Suprapubic skin (tissue), 4 donors: ENCODE results near the gene ADAMTS15. TPM values are rescaled to one million over a fixed set of nuclear protein-coding genes. Genes with fewer than 3 reads are reported as not detected.
A peak's percentile ranks its signal among the peaks of the same experiment; 100 is the strongest.

ENCODE experiments used
- DNase-seq, 2 donors: peaks; one replicate each; pipeline ENCODE4 v3.0.0-alpha.2; 2019; ENCODE audit warnings: low spot score in 2 of 2
- H3K27ac ChIP-seq: fragments of 200-600 bp; sonication (generic); one replicate; pipeline ENCODE4 v1.5.1; 2019
- H3K27me3 ChIP-seq: fragments of 200-600 bp; sonication (generic); one replicate; pipeline ENCODE4 v1.5.1; 2019
- H3K36me3 ChIP-seq: fragments of 200-600 bp; sonication (generic); one replicate; pipeline ENCODE4 v1.5.1; 2019
- H3K4me1 ChIP-seq: fragments of 200-600 bp; sonication (generic); one replicate; pipeline ENCODE4 v1.5.1; 2019
- H3K4me3 ChIP-seq: fragments of 200-600 bp; sonication (generic); one replicate; pipeline ENCODE4 v1.5.1; 2019; ENCODE audit warnings: mild to moderate bottlenecking
- H3K9me3 ChIP-seq: fragments of 200-600 bp; sonication (generic); one replicate; pipeline ENCODE4 v1.5.1; 2019
- EP300 ChIP-seq: sonication (generic); formaldehyde crosslinking; IDR thresholded peaks from one replicate; pipeline ENCODE4 v1.6.1; 2017; ENCODE audit warnings: antibody characterized with exemption
- POLR2A ChIP-seq, 2 donors: fragments of 450-650 bp; IDR thresholded peaks; one replicate each; pipeline ENCODE4 v1.6.1; 2017; ENCODE audit warnings: antibody characterized with exemption in 2 of 2, mild to moderate bottlenecking in 2 of 2, moderate library complexity in 2 of 2
- POLR2AphosphoS5 ChIP-seq, 3 donors: sonication (generic); formaldehyde crosslinking; IDR thresholded peaks; one replicate each; pipeline ENCODE4 v1.6.1; 2017; ENCODE audit warnings: antibody characterized with exemption in 3 of 3
- WGBS: methylation state at CpG from one replicate; pipeline ENCODE4 v1.1.5; 2018; 5-methylcytosine and 5-hydroxymethylcytosine counted together
- total RNA-seq, 4 donors: library from RNA; depleted of rRNA; stranded (reverse); fragments of >200 nt; gene quantifications; one replicate each; pipeline ENCODE4 v1.1.0, GENCODE V29; 2016
- TF ChIP-seq, protein P1 (sequence below), 2 donors: fragments of 200-600 bp in 1 of 2; fragments of 450-650 bp in 1 of 2; sonication (generic) in 1 of 2; IDR thresholded peaks; one replicate each; pipeline ENCODE4 v1.5.1; 2016 to 2019; ENCODE audit warnings: antibody characterized with exemption in 2 of 2, mild to moderate bottlenecking in 1 of 2, moderate library complexity in 1 of 2

The ADAMTS15 gene
- total RNA-seq, 4 donors from 2014 or later = 3.8 to 7.2 (median 5.7) TPM

DNA sequence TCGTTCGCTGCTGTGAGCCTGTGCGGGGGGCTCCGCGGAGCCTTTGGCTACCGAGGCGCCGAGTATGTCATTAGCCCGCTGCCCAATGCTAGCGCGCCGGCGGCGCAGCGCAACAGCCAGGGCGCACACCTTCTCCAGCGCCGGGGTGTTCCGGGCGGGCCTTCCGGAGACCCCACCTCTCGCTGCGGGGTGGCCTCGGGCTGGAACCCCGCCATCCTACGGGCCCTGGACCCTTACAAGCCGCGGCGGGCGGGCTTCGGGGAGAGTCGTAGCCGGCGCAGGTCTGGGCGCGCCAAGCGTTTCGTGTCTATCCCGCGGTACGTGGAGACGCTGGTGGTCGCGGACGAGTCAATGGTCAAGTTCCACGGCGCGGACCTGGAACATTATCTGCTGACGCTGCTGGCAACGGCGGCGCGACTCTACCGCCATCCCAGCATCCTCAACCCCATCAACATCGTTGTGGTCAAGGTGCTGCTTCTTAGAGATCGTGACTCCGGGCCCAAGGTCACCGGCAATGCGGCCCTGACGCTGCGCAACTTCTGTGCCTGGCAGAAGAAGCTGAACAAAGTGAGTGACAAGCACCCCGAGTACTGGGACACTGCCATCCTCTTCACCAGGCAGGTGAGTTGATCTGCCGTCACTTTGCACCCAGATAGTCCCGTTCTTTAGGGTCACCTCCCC, 1.0 kb downstream of the ADAMTS15 start:
- Histone ChIP-seq H3K4me1 (peaks cover 26% of the 10 kb centered on the region), H3K27me3 (peaks cover 20% of the 10 kb centered on the region), H3K4me3 (peak overlapping the region; percentile 61), H3K9me3 (no peaks in the 10 kb centered on the region), H3K27ac (peak overlapping the region; percentile 36), H3K36me3 (no peaks in the 10 kb centered on the region)
- TF ChIP-seq EP300 (no peak), POLR2AphosphoS5 (IDR thresholded peaks at IDR 0.05) (no peak), POLR2A (IDR thresholded peaks at IDR 0.05) (no peak)
- TF ChIP-seq, protein P1, sequence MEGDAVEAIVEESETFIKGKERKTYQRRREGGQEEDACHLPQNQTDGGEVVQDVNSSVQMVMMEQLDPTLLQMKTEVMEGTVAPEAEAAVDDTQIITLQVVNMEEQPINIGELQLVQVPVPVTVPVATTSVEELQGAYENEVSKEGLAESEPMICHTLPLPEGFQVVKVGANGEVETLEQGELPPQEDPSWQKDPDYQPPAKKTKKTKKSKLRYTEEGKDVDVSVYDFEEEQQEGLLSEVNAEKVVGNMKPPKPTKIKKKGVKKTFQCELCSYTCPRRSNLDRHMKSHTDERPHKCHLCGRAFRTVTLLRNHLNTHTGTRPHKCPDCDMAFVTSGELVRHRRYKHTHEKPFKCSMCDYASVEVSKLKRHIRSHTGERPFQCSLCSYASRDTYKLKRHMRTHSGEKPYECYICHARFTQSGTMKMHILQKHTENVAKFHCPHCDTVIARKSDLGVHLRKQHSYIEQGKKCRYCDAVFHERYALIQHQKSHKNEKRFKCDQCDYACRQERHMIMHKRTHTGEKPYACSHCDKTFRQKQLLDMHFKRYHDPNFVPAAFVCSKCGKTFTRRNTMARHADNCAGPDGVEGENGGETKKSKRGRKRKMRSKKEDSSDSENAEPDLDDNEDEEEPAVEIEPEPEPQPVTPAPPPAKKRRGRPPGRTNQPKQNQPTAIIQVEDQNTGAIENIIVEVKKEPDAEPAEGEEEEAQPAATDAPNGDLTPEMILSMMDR (IDR thresholded peaks at IDR 0.05) = no peak
- 17% methylated on average over 9 of the region's 64 CpGs for WGBS
- no peak for DNase-seq

DNA sequence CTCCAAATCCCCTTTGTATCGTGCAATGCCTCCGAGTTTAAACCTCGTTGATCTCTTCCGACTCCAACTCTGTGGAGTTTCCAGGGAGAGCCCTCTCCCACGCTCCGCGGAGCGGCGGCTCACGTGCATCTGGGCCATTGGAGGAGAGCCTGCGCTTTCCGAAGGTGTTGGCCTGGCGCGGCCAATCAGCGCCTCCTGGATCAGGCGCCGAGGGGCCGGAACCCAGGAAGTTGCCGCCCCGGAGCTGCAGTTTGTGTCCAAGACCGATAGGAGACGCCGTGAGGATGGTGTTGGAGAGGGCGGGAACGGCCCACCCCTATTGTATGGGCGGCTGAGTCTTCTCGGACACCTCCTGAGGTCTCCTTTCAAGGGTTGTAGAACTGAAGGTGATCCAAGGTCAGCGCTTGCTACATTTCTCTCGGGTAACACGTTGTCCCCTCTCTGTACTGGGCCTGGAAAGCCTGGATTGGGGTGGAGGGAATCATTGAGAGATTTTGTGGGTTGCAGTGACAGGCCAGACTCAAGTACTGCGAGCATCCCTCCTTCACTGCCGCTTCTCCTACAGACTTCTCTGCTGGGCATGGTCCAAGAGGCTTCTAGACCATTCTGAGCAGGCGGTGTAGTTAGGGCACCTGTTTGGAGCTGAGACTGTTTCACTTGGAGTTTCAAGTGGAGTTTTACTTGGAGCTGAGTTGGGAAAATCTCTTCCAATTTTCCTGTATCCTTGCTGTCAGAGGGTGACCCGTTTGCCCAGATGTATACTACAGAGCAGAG, 1.7 kb downstream of the ADAMTS15 start:
- Histone ChIP-seq H3K4me3 (peak overlapping the region; percentile 61), H3K9me3 (no peaks in the 10 kb centered on the region), H3K27ac (peak overlapping the region; percentile 36), H3K4me1 (peaks cover 28% of the 10 kb centered on the region), H3K27me3 (peaks cover 20% of the 10 kb centered on the region), H3K36me3 (no peaks in the 10 kb centered on the region)
- TF ChIP-seq POLR2AphosphoS5 (IDR thresholded peaks at IDR 0.05) (no peak), POLR2A (IDR thresholded peaks at IDR 0.05) (peak in 1 of 2 donors; percentile 39)
- TF ChIP-seq, protein P1 (IDR thresholded peaks at IDR 0.05) = peak; percentile 46 to 49
- peak; percentile 85 to 90 for DNase-seq
- WGBS = 46% methylated on average over 16 of the region's 34 CpGs

DNA sequence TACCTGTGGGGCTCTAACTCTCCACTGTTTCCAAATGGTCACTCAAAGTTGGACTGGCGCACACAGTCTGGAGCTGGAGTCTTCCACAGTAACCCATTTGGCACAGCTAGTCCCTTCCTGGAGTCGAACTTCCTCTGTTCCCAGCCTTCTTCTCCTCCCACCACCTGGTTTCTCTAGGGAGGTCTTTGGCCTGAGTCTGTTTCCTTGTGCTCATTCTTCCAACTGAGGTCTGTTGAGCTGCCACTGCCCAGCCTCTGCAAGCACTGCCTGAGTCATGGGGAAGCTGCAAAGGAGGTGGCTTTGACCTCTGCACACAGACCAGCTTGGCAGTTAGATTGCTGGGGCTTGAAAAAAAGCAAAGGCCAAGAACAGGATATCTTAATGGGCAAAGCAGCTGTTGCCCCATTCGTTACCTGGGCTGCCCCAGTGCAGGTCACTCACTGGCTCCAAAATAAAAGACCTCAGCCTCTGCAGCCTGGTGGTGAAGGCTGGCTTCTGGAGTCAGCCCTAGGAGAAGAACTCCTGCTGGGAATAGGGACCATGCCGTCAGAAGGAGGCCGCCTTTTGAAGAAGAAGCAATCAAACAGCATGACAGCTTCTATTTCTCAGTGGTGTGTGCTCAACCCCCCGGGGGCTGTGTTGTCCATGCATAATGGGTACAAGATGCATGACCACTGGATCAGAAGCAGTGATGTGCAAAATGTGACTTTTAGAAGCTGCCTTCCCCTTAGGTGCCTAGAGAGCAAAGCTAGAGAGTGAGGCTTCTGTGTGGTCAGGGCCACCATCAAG, 3.0 kb downstream of the ADAMTS15 start:
- no peak for DNase-seq
- H3K9me3 ChIP-seq = no peaks in the 10 kb centered on the region
- TF ChIP-seq POLR2AphosphoS5 (IDR thresholded peaks at IDR 0.05) (no peak), EP300 (no peak), POLR2A (IDR thresholded peaks at IDR 0.05) (no peak)
- TF ChIP-seq, protein P1 (IDR thresholded peaks at IDR 0.05) = no peak
- H3K36me3 ChIP-seq = no peaks in the 10 kb centered on the region
- peak overlapping the region; percentile 61 for H3K4me3 ChIP-seq
- H3K27me3 ChIP-seq = peaks cover 20% of the 10 kb centered on the region
- H3K4me1 ChIP-seq = peaks cover 34% of the 10 kb centered on the region
- H3K27ac ChIP-seq = no peak overlapping the region
- WGBS = 61% methylated on average over 6 of the region's 6 CpGs

DNA sequence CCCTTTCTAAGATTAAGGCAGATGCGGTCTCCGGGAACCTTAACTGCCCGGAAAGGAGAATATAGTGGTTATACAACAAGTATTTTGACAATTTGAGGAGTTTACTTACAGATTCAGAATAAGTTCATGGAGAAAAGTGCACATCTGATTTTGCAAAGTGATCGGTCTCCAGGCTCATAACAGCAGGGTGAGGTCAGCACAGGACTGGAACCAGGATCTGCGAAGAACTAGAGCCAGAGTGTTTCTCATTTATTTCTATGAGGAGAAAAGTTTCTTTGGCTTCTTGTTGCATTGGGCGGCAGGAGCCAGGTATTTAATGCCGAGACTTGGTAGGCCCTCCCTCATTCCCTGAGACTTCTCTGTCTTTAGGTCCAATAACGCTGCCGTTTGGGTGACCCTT, 3.7 kb downstream of the ADAMTS15 start:
- no peak for TF ChIP-seq POLR2A (IDR thresholded peaks at IDR 0.05)
- TF ChIP-seq, protein P1 (IDR thresholded peaks at IDR 0.05) = no peak
- TF ChIP-seq POLR2AphosphoS5 (IDR thresholded peaks at IDR 0.05) = no peak
- Histone ChIP-seq H3K4me3 (peak overlapping the region; percentile 61), H3K27ac (no peak overlapping the region), H3K9me3 (no peaks in the 10 kb centered on the region), H3K27me3 (peaks cover 20% of the 10 kb centered on the region), H3K36me3 (no peaks in the 10 kb centered on the region), H3K4me1 (peaks cover 40% of the 10 kb centered on the region)
- 84% methylated on average over 9 of the region's 9 CpGs for WGBS
- no peak for DNase-seq
